K562 (cell line): Measurements from ENCODE around the gene MCC. TPM values are rescaled to one million over a fixed set of nuclear protein-coding genes. Genes with fewer than 3 reads are reported as not detected.
A peak's percentile ranks its signal among the peaks of the same experiment; 100 is the strongest.

Source experiments
- BCLAF1 ChIP-seq, 2 experiments: fragments of 450-650 bp in 1 of 2; IDR thresholded peaks; 2 replicates each; pipeline ENCODE4 v1.6.1; 2011 to 2017; ENCODE audit warnings: low read depth in 2 of 2, antibody characterized with exemption in 1 of 2, borderline replicate concordance in 1 of 2, low read length in 1 of 2, mild to moderate bottlenecking in 1 of 2, mixed read lengths in 1 of 2; ENCODE audit not compliant: control insufficient read depth in 1 of 2
- CC2D1A ChIP-seq: fragments of 450-650 bp; IDR thresholded peaks from 2 replicates; pipeline ENCODE4 v1.6.1; 2017; ENCODE audit warnings: mild to moderate bottlenecking
- CREBBP ChIP-seq: IDR thresholded peaks from one replicate; pipeline ENCODE4 v1.6.1; 2012; ENCODE audit warnings: low read depth, mild to moderate bottlenecking, control low read depth, inconsistent platforms, low read length
- DNMT1 ChIP-seq: fragments of 450-650 bp; IDR thresholded peaks from 2 replicates; pipeline ENCODE4 v1.6.1; 2016; ENCODE audit warnings: antibody characterized with exemption, mild to moderate bottlenecking
- E2F5 ChIP-seq: sonication (generic); formaldehyde crosslinking; IDR thresholded peaks from 2 replicates; pipeline ENCODE4 v1.8.0; 2022; ENCODE audit warnings: mild to moderate bottlenecking, missing genetic modification reagents
- FOXO4 ChIP-seq: fragments of 450-650 bp; formaldehyde crosslinking; IDR thresholded peaks from 2 replicates; pipeline ENCODE4 v1.4.0; 2020; ENCODE audit warnings: mild to moderate bottlenecking, moderate library complexity
- HLTF ChIP-seq: fragments of 450-650 bp; IDR thresholded peaks from 2 replicates; pipeline ENCODE4 v1.6.1; 2016
- POLR2B ChIP-seq: fragments of 450-650 bp; IDR thresholded peaks from 2 replicates; pipeline ENCODE4 v1.6.1; 2018; ENCODE audit warnings: low read depth; ENCODE audit not compliant: partially characterized antibody
- SAFB ChIP-seq: fragments of 200-400 bp; formaldehyde crosslinking; IDR thresholded peaks from 2 replicates; pipeline ENCODE4 v1.6.1; 2017; ENCODE audit warnings: low read depth, low read length, borderline replicate concordance
- SMAD4 ChIP-seq: fragments of 250-450 bp; sonication (Bioruptor Pico); conservative IDR thresholded peaks from 2 replicates; pipeline ENCODE4 v1.8.0; 2021; ENCODE audit warnings: inconsistent platforms, mild to moderate bottlenecking, moderate library complexity
- SMARCC2 ChIP-seq: fragments of 450-650 bp; IDR thresholded peaks from 2 replicates; pipeline ENCODE4 v1.6.1; 2017; ENCODE audit warnings: antibody characterized with exemption, moderate library complexity, mild to moderate bottlenecking, low read depth
- STAT5A ChIP-seq: IDR thresholded peaks from 2 replicates; pipeline ENCODE4 v1.6.1; 2012; ENCODE audit warnings: low read length, inconsistent platforms, borderline replicate concordance
- STAT5B ChIP-seq: fragments of 250-450 bp; sonication (Bioruptor Pico); IDR thresholded peaks from 2 replicates; pipeline ENCODE4 v1.8.0; 2021; ENCODE audit warnings: mild to moderate bottlenecking, inconsistent platforms
- TRIM25 ChIP-seq: fragments of 450-650 bp; IDR thresholded peaks from 2 replicates; pipeline ENCODE4 v1.7.0; 2016; ENCODE audit warnings: borderline replicate concordance
- ZNF146 ChIP-seq: IDR thresholded peaks from one replicate; pipeline ENCODE4 v1.6.1; 2018; ENCODE audit warnings: missing compliant biosample characterization; ENCODE audit not compliant: unreplicated experiment
- ZNF511 ChIP-seq: sonication (generic); formaldehyde crosslinking; IDR thresholded peaks from 2 replicates; pipeline ENCODE4 v1.8.0; 2022; ENCODE audit warnings: mild to moderate bottlenecking, missing genetic modification reagents
- ZNF586 ChIP-seq: fragments of 450-650 bp; formaldehyde crosslinking; conservative IDR thresholded peaks from 2 replicates; pipeline ENCODE4 v1.4.0; 2020; ENCODE audit warnings: mild to moderate bottlenecking, moderate library complexity
- ZNF655 ChIP-seq: fragments of 250-450 bp; sonication (Bioruptor Pico); IDR thresholded peaks from 2 replicates; pipeline ENCODE4 v1.5.0; 2021
- polyA plus RNA-seq, 8 experiments: library from polyadenylated mRNA; depleted of rRNA in 4 of 8; stranded (reverse) in 5 of 8; unstranded in 3 of 8; fragments of >200 nt; fragmentation: Nextera tagmentation in 2 of 8; fragmentation: Illumina TruSeq in 1 of 8; extraction: Ambion mirVana in 2 of 8; extraction: Trizol in 1 of 8; gene quantifications; 2 replicates each; pipeline versions ENCODE4 v1.2.1 to v1.2.3, GENCODE V29; 2011 to 2014; ENCODE audit warnings: inconsistent platforms in 1 of 8, missing spikeins in 1 of 8
- total RNA-seq, 7 experiments: library from RNA; depleted of rRNA in 6 of 7; stranded (reverse); fragments of >200 nt in 6 of 7; fragmentation: Illumina TruSeq in 2 of 7; extraction: Trizol in 2 of 7; gene quantifications; 2 replicates each; pipeline versions ENCODE4 v1.2.1 to v1.2.3, GENCODE V29; 2011 to 2021; ENCODE audit warnings: low replicate concordance in 1 of 7

MCC gene
- total and polyA plus RNA-seq, 9 of the 15 experiments (the other 6 are each of a cell fraction or from before 2014, with no cell fraction given), result 0.04 to 0.24 (median 0.06) TPM; not detected in 1

- TF ChIP-seq TRIM25 (no peak), DNMT1 (no peak), SMARCC2 (peak; percentile 66; the same call in 1 of the 2 replicates), ZNF655 (CRISPR knock-in tag) (no peak), ZNF146 (CRISPR knock-in tag) (no peak), SAFB (no peak), CREBBP (no peak), STAT5A (peak; percentile 75), CC2D1A (peak; percentile 73; the same call in 1 of the 2 replicates), BCLAF1 (IDR thresholded peaks at IDR 0.05; ENCODE audit: borderline replicate concordance in 1 of 2, control insufficient read depth in 1 of 2, low read depth in 2 of 2, low read length in 1 of 2) (0 out of 4 replicates have a peak, but pooled peaks of 1 of the 2 experiments have one; percentile 24), HLTF (no peak), STAT5B (CRISPR knock-in tag) (no peak), ZNF586 (no peak), E2F5 (CRISPR knock-in tag) (no peak), POLR2B (no peak), FOXO4 (CRISPR knock-in tag) (no peak), SMAD4 (CRISPR knock-in tag) (peak; percentile 62; the same call in 1 of the 2 replicates), ZNF511 (CRISPR knock-in tag) (no peak)
These were observed 14.0 kb downstream of the MCC start (continued) for GRCh38 chr5:113474100-113474728.
